ENCODE results near the gene CYTH3. TPM values are rescaled to one million over a fixed set of nuclear protein-coding genes. Genes with fewer than 3 reads are reported as not detected.

CYTH3 gene
- total RNA-seq, 1 experiment from 2014 or later = 29.1 TPM

- intact Hi-C loops (cut with micrococcal nuclease; ENCODE audit: unreplicated experiment) = no loop called here
- H3K4me3 Mint-ChIP-seq (ENCODE audit: unreplicated experiment) = no peak overlapping the region
- ChIA-PET POLR2A (no interaction called here), CTCF (no interaction called here)
- no TSS peak for BruUV-seq (replicated peaks)
- Histone ChIP-seq H3K36me3 (ENCODE audit: control insufficient read depth, insufficient read depth, low read length) (no peaks in the 10 kb centered on the region), H3K9me3 (no peaks in the 10 kb centered on the region), H3K4me1 (no peaks in the 10 kb centered on the region), H3K27me3 (replicated peaks; ENCODE audit: control insufficient read depth, insufficient read depth, low read length) (no peaks in the 10 kb centered on the region), H3K4me3 (ENCODE audit: low read depth, low read length) (no peak overlapping the region)
- H3K36me3 Mint-ChIP-seq (ENCODE audit: insufficient read depth, unreplicated experiment) = peaks cover 15% of the 10 kb centered on the region
- no peak overlapping the region for H3K27ac Mint-ChIP-seq (ENCODE audit: unreplicated experiment)
- no peaks in the 10 kb centered on the region for H3K9me3 Mint-ChIP-seq (ENCODE audit: unreplicated experiment)
- TF ChIP-seq, protein P1, sequence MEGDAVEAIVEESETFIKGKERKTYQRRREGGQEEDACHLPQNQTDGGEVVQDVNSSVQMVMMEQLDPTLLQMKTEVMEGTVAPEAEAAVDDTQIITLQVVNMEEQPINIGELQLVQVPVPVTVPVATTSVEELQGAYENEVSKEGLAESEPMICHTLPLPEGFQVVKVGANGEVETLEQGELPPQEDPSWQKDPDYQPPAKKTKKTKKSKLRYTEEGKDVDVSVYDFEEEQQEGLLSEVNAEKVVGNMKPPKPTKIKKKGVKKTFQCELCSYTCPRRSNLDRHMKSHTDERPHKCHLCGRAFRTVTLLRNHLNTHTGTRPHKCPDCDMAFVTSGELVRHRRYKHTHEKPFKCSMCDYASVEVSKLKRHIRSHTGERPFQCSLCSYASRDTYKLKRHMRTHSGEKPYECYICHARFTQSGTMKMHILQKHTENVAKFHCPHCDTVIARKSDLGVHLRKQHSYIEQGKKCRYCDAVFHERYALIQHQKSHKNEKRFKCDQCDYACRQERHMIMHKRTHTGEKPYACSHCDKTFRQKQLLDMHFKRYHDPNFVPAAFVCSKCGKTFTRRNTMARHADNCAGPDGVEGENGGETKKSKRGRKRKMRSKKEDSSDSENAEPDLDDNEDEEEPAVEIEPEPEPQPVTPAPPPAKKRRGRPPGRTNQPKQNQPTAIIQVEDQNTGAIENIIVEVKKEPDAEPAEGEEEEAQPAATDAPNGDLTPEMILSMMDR (IDR thresholded peaks at IDR 0.05; ENCODE audit: insufficient read depth in 1 of 2, low read depth in 1 of 2, low read length in 1 of 2, severe bottlenecking in 1 of 2, unreplicated experiment in 1 of 2) = no peak
- no peak for DNase-seq
- H3K4me1 Mint-ChIP-seq (ENCODE audit: low read depth, unreplicated experiment) = no peaks in the 10 kb centered on the region
- no peaks in the 10 kb centered on the region for H3K27me3 Mint-ChIP-seq (ENCODE audit: insufficient read depth, unreplicated experiment)
Measured at GRCh38 chr7:6181136-6181535, 91.3 kb downstream of the CYTH3 start.

- H3K36me3 ChIP-seq (ENCODE audit: control insufficient read depth, insufficient read depth, low read length) = no peaks in the 10 kb centered on the region
- no peaks in the 10 kb centered on the region for H3K9me3 Mint-ChIP-seq (ENCODE audit: unreplicated experiment)
- no peak overlapping the region for H3K4me3 ChIP-seq (ENCODE audit: low read depth, low read length)
- H3K27me3 Mint-ChIP-seq (ENCODE audit: insufficient read depth, unreplicated experiment) = no peaks in the 10 kb centered on the region
- no peaks in the 10 kb centered on the region for H3K27me3 ChIP-seq (replicated peaks; ENCODE audit: control insufficient read depth, insufficient read depth, low read length)
- H3K4me1 ChIP-seq = no peaks in the 10 kb centered on the region
- H3K4me3 Mint-ChIP-seq (ENCODE audit: unreplicated experiment) = no peak overlapping the region
- H3K4me1 Mint-ChIP-seq (ENCODE audit: low read depth, unreplicated experiment) = no peaks in the 10 kb centered on the region
- no peak for DNase-seq
- no peaks in the 10 kb centered on the region for H3K9me3 ChIP-seq
- POLR2A ChIA-PET = no interaction called here
- H3K36me3 Mint-ChIP-seq (ENCODE audit: insufficient read depth, unreplicated experiment) = peaks cover 15% of the 10 kb centered on the region
- BruUV-seq (replicated peaks) = no TSS peak
- TF ChIP-seq, protein P1 (IDR thresholded peaks at IDR 0.05; ENCODE audit: insufficient read depth in 1 of 2, low read depth in 1 of 2, low read length in 1 of 2, severe bottlenecking in 1 of 2, unreplicated experiment in 1 of 2) = no peak
- H3K27ac Mint-ChIP-seq (ENCODE audit: unreplicated experiment) = no peak overlapping the region
- intact Hi-C loops (cut with micrococcal nuclease; ENCODE audit: unreplicated experiment) = no loop called here
- CTCF ChIA-PET = no interaction called here
Measured at GRCh38 chr7:6180344-6180725, 92.1 kb downstream of the CYTH3 start.

- Mint-ChIP-seq H3K9me3 (ENCODE audit: unreplicated experiment) (no peaks in the 10 kb centered on the region), H3K36me3 (ENCODE audit: insufficient read depth, unreplicated experiment) (peaks cover 15% of the 10 kb centered on the region), H3K4me3 (ENCODE audit: unreplicated experiment) (no peak overlapping the region), H3K4me1 (ENCODE audit: low read depth, unreplicated experiment) (no peaks in the 10 kb centered on the region), H3K27ac (ENCODE audit: unreplicated experiment) (no peak overlapping the region), H3K27me3 (ENCODE audit: insufficient read depth, unreplicated experiment) (no peaks in the 10 kb centered on the region)
- TF ChIP-seq, protein P1 (IDR thresholded peaks at IDR 0.05; ENCODE audit: insufficient read depth in 1 of 2, low read depth in 1 of 2, low read length in 1 of 2, severe bottlenecking in 1 of 2, unreplicated experiment in 1 of 2) = no peak
- Histone ChIP-seq H3K27me3 (replicated peaks; ENCODE audit: control insufficient read depth, insufficient read depth, low read length) (no peaks in the 10 kb centered on the region), H3K9me3 (no peaks in the 10 kb centered on the region), H3K4me3 (ENCODE audit: low read depth, low read length) (no peak overlapping the region), H3K4me1 (no peaks in the 10 kb centered on the region), H3K36me3 (ENCODE audit: control insufficient read depth, insufficient read depth, low read length) (no peaks in the 10 kb centered on the region)
- intact Hi-C loops (cut with micrococcal nuclease; ENCODE audit: unreplicated experiment) = no loop called here
- ChIA-PET POLR2A (no interaction called here), CTCF (no interaction called here)
- BruUV-seq (replicated peaks) = no TSS peak
- DNase-seq = no peak
Measured at GRCh38 chr7:6179620-6180343, 92.6 kb downstream of the CYTH3 start.
